ENCODE measurements around the gene CDH24. TPM values are rescaled to one million over a fixed set of nuclear protein-coding genes. Genes with fewer than 3 reads are reported as not detected.

Gene CDH24, protein sequence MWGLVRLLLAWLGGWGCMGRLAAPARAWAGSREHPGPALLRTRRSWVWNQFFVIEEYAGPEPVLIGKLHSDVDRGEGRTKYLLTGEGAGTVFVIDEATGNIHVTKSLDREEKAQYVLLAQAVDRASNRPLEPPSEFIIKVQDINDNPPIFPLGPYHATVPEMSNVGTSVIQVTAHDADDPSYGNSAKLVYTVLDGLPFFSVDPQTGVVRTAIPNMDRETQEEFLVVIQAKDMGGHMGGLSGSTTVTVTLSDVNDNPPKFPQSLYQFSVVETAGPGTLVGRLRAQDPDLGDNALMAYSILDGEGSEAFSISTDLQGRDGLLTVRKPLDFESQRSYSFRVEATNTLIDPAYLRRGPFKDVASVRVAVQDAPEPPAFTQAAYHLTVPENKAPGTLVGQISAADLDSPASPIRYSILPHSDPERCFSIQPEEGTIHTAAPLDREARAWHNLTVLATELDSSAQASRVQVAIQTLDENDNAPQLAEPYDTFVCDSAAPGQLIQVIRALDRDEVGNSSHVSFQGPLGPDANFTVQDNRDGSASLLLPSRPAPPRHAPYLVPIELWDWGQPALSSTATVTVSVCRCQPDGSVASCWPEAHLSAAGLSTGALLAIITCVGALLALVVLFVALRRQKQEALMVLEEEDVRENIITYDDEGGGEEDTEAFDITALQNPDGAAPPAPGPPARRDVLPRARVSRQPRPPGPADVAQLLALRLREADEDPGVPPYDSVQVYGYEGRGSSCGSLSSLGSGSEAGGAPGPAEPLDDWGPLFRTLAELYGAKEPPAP
- total RNA-seq = 2.4 TPM
- long read RNA-seq = 0 reads

DNA sequence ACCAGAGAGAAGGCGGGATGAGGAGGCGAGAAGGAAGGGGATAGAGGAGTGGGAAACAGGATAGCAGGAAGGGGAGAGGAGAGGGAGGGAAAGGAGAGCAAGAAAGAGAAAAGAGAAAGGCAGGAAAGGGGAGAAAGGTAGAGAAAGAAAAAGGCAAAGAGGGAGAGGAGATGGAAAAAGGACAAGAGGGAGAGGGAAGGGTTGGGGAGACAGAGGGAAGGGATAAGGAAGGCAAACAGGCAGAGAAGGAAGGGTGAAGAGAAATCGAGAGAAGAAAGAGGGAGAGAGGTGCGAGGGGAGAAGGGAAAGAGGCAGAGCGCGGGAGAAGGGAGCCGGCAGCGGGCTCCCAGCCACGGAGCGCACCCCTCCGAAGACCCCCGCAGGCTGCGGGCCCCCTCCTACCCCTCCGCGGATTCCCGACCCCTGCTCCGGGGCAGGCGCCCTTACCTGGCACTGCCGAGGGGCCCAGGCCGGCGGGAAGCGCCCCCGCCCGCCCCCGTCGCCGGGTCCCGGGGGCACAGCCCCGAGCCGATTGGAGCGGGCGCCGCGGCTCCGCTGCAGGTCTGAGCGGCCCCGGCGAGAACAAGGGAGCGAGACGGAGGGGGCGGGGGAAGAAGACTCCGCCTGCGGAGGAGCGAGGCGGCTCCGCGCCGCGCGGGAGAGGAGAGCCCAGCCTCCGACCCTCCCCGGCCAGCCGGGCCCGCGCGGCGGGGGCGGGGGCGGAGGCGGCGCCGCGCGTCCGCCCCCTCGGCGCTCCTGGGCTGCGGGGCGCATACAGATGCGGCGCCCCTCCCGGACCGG lies at the start of gene CDH24:
Gene CDH24 (minus strand): TSS at position 565 of the 801 bp plus-strand sequence. CDS start 1,787 bp downstream, outside the sequence.
- peak; percentile 91 for DNase-seq (ENCODE audit: low spot score)

DNA sequence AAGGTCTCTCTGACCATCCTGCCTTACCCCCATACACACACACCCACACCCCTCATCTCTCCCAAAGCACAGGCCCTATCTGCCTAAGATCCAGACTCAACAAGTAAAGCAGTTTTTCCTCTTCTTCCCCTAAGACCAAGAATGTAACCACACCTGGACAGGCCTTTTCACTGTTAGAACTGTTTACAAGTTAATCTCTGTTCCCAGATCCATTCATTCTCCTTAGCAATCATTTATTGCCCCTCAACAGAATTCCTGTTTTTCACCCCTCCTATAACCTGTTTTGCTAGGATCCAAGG lies 49.4 kb upstream of the CDH24 start:
- no peak for DNase-seq (ENCODE audit: low spot score)

DNA sequence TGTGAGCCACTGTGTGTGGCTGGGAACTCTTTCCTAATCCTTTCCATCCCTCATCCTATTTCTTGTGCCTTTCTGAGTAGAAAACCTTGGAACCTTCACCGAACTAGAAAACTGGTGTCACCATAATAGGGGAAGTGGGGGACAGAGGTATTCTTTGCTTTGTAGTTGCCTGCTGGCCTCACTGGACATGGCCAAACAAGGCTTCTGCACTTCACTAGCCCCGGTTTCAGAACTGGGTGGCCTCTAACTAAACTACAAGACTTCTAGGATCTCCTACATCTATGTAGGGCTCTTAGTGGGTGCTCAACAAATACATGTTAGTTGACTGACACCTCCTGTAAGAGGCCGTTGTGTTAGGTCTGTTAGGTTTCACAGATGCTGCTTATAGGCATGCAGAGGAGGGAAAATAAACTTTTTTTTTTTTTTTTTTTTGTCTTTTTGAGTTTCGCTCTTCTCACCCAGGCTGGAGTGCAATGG lies 48.1 kb upstream of the CDH24 start:
- peak; percentile 18 for DNase-seq (ENCODE audit: low spot score)

DNA sequence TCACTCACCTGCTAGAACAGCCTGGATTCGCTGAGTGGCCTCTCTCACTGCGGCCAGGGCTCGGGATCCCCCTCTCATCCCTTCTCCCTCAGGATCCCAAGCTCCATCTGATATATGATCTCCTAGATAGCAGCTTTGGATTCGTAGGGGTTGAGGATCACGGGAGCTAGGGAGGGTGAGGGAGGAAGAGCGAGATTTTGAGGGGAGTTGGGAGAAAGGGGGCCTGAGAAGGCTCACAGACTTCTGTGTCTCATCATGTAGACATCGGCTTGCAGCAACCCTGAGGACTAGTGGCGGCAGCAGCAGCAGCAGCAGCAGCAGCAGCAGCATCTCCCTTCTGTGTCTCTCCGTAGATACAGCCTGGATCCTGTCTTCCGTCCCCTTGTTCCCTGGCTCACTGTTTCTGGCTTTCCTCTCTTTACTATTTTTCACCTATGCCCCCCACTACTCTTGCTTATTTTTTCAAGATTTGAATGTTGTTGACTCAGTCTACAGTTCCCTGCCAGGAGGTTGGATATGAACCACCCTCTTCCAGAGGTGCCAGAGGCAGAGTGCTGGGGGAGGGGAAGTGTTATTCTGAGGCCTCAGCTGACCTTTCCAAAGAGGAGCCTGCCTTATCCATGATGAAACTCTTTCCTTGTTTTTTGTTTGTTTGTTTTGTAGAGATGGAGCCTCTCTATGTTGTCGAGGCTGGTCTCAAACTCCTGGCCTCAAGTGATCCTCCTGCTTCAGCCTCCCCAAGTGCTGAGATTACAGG lies 47.4 kb upstream of the CDH24 start, which contains the start of gene CIROP:
Gene CIROP (minus strand): TSS at position 399 of the 757 bp plus-strand sequence. CDS start 69 bp downstream, at position 330.
- peak; percentile 33 for DNase-seq (ENCODE audit: low spot score)

DNA sequence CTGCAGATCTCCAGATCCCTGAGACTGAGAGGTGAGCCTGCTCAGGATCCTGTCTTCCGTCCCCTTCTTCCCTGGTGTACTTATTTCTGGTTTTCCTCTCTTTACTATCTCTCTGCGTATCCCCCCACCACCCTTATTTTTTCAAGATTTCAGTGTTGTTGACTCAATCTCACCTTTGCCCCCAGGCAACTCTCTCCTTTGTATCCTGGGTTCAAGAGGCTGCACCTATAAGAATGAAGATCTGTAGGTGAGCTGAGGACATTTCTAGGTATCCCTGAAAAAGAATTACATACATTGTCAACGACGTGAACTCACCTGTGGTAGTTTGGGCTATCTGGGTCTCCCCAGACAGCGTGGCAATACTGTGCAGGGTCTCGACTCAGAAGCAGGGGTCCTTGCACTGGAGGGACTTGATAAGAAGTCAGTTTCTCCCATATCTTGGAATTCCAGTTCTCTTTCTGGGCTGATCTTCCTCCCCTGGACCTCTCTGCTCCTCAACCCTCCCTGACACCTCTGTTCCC lies 46.8 kb upstream of the CDH24 start:
- DNase-seq (ENCODE audit: low spot score) = no peak

DNA sequence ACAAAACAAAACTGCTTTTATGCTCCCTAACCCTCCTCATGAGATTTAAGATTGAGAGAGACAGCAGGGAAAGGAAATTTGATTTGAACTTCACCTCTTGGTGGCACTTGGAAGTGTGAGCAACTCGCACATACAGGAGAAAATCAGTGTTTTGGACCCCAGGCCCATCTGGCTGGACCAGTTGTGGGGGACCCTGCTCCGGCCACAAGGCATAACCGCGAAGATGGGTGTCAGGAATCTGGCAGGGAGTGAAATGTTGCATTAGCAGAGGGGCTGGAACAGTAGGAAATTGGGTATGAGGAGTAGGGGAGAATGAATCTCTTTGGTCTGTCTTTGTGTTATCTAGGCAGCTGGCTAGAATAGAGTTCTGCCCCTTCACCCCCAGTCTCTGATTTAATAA lies 46.3 kb upstream of the CDH24 start:
- peak; percentile 28 for DNase-seq (ENCODE audit: low spot score)

DNA sequence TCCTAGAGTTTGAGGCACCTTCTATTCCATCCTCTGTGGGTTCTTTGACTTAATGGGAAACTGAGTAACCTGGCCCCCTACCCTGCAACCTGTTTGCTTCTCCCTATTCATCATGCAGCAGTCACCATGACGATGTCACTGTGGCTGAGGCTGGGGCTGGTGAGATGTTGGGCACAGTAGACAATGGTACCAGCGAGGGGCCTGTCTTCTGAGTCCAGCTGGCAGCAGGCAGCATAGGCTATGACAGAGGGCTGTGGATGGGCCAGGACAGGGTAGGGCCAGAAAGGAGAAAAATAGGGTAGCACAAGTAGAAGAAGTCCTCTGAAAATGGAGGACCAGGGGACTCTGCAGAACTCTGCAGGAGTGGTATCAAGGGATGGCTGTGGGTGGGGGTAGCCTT lies 45.5 kb upstream of the CDH24 start:
- no peak for DNase-seq (ENCODE audit: low spot score)

DNA sequence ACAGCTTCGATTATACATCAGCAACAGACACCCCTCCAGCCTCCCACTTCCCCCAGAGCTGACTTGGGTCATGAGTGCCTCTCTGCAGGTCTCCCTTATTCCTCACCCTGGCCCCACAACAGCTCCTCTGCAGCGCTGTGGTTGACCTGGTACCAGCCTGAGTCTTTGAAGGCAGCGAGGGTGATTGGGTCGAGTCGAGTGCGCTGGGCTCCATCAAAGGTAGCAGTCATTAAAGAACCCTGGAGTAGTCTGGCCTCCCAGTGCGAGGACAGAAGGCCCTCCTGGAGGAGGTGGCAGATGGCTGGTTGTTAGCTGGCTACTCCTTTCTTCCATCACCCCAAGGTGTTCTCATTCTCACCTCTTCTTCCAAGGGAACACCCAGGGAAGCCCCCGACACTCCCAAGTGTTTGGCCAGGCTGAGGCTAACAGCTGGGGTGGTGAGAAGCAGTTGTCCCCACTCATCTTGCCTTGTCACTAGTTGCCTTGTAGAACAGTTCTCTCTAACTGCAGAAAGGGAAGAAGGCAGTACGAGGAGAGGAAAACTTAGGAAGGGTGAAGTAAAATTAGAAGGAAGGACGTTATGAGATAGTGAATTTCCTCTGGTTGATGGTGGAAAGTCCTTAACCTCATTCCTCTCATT lies 44.8 kb upstream of the CDH24 start:
- DNase-seq (ENCODE audit: low spot score) = no peak

DNA sequence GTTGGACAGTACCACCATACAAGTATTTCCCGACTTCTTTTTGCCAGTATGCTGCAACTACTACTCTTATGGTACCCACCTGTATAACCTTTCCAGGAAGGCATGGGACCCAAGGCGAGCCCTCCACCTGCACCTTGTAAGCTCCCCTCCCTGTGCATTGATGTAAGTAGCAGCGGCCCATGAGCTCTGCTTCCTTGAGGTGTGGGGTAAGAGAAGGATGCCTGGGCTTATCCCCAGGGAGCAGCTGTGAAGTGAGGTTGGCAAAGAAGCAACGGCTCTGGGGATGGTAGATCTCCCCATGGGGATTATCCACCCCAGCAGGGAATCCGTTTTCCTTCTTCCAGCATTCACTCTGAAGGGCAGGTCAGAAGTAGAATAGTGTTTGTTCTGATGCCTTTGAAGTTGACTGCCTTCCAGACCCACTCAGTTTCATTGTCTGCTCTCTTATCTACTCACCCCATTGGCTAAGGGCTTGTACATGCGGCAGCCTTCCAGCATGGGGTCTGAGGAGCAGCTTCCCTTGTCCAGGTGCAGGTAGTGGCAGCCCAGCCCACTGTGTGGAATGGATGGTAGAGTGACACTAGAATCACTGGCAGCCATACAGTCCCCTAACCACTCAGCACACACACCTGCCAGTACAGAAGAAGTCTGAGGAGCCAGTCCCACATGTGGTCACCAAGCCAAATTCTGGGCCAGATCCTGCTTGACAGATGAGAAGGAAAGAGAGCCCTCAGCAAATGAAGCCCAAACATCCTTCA lies 44.1 kb upstream of the CDH24 start:
- DNase-seq (ENCODE audit: low spot score) = no peak

DNA sequence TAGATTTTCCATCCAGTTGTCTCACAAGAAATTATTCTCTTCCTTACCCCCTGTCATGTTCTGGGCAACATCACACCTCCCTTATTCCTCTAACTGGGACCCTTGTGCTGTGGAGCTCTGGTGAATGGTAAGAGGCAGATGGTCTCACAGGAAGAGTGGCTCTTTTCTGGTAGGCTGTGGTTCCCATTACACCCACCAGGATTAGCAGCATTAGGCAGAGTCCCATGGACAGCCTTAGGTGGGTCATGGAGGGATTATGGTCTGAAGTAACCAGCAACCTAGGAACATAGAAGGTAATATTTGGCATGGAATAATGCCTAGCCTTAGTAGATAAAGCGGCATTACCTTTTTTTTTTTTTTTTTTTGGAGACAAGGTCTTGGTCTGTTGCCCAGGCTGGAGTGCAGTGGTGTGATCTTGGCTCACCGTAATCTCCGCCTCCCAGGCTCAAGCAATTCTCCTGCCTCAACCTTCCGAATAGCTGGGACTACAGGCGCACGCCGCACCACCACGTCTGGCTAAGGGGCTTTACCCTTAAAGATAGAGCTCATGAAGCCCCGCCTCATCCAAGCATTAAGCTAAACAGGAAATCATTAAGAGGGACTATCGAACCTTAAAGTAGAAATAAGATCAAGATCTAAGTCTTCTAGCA lies 42.0 kb upstream of the CDH24 start:
- no peak for DNase-seq (ENCODE audit: low spot score)

DNA sequence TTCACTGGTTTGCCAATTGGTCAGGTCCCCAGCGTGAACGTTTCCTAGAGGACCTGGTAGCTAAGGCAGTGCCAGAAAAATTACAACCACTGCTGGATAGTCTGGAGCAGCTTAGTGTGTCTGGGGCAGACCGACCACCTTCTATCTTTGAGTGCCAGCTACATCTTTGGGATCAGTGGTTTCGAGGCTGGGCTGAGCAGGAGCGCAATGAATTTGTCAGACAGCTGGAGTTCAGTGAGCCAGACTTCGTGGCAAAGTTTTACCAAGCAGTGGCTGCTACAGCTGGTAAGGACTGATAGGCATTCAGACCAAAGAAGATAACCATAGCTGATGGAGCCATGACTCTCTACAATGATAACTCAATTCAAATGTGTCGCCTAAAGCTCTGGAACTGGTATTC lies 40.5 kb upstream of the CDH24 start:
- DNase-seq (ENCODE audit: low spot score) = no peak

DNA sequence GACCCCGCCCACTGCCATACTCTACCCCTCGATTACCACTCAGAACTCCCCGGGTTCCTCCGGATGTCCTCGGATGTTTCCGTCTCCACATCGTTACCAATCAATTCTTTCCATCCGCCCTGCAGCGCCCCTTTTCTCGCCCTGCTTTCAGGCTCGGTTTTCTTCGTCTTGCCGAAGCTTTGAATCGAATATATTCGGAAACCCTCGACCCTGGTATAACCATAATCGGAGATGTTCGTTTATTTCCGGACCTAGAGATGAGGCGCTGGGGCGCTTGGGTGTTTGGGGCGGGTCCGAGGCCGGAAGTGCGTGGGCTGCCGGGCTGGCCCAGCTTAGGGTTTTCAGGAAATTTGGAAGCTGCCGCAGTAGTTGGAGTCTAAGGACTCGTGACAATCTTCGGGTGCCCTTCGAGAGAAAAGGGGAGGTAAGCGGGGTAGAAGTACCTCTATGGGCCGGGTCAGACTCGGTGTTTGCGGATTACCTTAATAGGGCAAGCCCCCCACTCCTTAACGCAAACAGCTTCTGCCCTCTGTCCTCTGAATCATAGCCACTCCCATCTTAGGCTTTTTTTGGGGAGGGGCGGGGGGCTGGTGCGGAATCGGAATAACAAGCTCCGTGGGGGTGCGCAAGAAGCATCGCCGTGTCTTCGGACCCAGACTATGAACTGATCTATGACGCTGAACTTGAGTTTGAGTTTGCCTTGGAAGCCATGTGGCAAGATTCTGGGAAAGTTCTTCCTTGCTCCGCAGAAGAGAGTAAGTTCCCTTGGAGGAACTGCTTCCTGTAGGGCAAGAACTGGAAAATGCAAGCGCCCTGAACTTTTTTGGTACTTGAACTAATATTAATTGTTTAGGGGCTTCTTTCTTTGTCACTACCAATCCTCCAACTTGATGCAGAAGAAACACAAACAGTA lies 38.1 kb upstream of the CDH24 start, which contains the start of gene C14orf119:
Gene C14orf119 (plus strand): TSS at position 310 of the 913 bp plus-strand sequence. CDS start 2,154 bp downstream, outside the sequence.
- peak; percentile 95 for DNase-seq (ENCODE audit: low spot score)

DNA sequence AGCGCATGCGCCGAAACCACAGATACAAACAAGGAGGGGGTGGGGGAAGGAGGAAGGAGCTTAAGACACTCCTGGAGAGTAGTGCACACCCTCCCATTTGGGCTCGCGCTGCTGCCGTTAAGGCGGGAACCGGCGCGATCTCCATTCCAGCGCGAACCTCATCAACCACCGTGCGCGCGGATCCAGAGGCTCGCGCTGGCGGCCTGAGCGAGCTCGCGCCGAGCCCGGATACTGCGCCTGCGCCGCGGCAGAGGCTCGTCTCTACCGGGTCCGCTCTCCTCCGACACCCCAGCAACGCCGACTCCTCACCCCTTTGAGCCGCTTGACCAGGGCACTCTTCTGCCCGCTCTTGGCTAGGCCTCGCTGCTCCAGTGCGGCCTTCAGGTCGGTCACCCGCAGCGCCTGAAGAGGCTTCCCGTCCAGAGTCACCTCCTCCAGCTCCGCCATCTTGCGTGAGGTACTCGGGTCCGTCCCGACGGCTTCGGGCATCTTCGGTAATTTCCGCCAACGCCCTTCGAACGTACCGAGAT lies 37.4 kb upstream of the CDH24 start, which contains the start of gene ACIN1:
Gene ACIN1 (minus strand): TSS at position 471 of the 530 bp plus-strand sequence. CDS start 24 bp downstream, at position 447.
- DNase-seq (ENCODE audit: low spot score) = peak; percentile 99

DNA sequence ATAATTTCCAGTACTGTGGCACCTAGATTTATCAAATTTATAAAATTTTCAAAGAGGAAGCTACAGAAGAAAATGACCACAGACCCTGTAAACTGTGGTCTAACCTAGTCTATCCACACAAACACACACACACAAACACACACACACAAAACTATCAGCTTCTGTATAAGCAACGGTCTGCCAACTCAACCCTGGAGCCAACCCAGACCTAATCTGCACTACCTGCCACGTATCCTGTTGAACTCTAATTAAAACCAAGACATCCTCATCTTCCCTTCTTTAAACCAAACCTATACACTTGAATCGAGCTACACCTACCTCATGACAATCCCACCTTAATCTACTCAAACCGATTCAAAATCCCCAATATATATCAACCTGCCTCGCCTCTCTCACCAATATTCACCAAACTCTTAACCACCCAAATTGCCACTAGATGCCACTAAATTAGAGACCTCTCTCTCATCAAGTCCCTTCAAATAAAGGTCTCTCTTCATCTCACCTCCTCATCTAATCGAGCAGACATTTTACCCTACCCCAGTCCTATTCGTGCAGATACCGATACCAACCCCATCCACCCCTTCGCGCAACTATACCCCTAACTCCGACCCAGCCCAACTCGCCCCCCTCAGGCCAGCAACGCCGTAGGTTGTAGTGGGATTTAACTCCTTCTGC lies 36.8 kb upstream of the CDH24 start:
- DNase-seq (ENCODE audit: low spot score) = no peak

DNA sequence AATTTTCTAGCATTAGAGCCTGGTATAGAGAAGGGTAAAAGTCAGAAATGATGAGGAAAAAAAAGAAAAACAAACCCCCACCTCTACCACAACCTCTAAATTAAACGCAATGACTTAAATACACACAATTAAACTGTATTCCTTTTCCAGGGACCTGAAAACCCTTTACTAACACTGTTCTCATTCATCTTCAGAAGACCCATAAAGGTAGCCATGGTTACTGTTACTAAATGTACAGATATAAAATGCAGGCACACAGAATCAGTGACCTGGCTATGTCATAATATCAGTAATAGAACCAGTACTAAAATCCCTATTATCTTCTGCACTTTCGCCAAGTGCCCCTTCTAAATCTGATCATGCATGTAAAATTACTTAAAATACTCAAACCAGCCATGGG lies 36.2 kb upstream of the CDH24 start:
- DNase-seq (ENCODE audit: low spot score) = no peak

DNA sequence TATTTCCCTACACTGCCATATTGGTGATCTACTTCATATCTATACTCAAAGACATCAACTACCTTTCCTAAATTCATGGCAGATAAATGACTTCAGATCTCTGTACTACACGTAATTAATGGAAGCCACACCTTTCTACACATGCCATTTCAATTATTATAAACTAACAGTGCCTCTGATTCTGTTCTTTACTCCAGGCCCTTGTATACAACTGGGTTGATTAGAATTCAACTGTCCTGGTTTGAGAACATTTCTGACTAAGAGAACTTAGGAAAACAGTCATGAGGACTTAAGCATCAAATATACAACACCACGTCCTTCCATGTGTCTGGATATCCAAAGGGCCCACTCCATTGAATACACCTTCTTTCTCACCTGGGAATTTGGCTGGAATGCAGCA lies 35.8 kb upstream of the CDH24 start:
- DNase-seq (ENCODE audit: low spot score) = no peak

Data from mesenteric fat pad (tissue), 1 donor.